Sigmoid colon (tissue), 7 donors: Measurements from ENCODE around the gene PSD. TPM values are rescaled to one million over a fixed set of nuclear protein-coding genes. Genes with fewer than 3 reads are reported as not detected.

Experiments
- DNase-seq: peaks from one replicate; pipeline ENCODE4 v3.0.0-alpha.2; 2019
- H3K27ac ChIP-seq, 4 donors: fragments of 200-600 bp; sonication (generic); one replicate each; pipeline ENCODE4 v1.5.1; 2016 to 2019; ENCODE audit warnings: mild to moderate bottlenecking in 1 of 4
- H3K27me3 ChIP-seq, 3 donors: fragments of 200-600 bp; sonication (generic); one replicate each; pipeline ENCODE4 v1.5.1; 2019; ENCODE audit warnings: mild to moderate bottlenecking in 1 of 3
- H3K36me3 ChIP-seq, 4 donors: fragments of 200-600 bp; sonication (generic); one replicate each; pipeline ENCODE4 v1.5.1; 2016 to 2019
- H3K4me1 ChIP-seq, 4 donors: fragments of 200-600 bp; sonication (generic); one replicate each; pipeline ENCODE4 v1.5.1; 2017 to 2019
- H3K4me3 ChIP-seq, 4 donors: fragments of 200-600 bp; sonication (generic); one replicate each; pipeline ENCODE4 v1.5.1; 2017 to 2019; ENCODE audit warnings: mild to moderate bottlenecking in 2 of 4, moderate library complexity in 1 of 4
- H3K9me3 ChIP-seq, 4 donors: fragments of 200-600 bp in 3 of 4; sonication (generic) in 3 of 4; one replicate each; pipeline versions ENCODE4 v1.5.1 to v1.6.1; 2013 to 2019
- CTCF ChIP-seq, 4 experiments: fragments of 450-650 bp in 3 of 4; fragments of 200-600 bp in 1 of 4; IDR thresholded peaks; one replicate each; pipeline ENCODE4 v1.5.1; 2016 to 2019; ENCODE audit warnings: antibody characterized with exemption in 4 of 4, mild to moderate bottlenecking in 3 of 4, moderate library complexity in 2 of 4
- EP300 ChIP-seq, 4 donors: sonication (generic); formaldehyde crosslinking; IDR thresholded peaks; one replicate each; pipeline ENCODE4 v1.6.1; 2017; ENCODE audit warnings: antibody characterized with exemption in 4 of 4
- POLR2A ChIP-seq, 2 donors: fragments of 450-650 bp; IDR thresholded peaks; one replicate each; pipeline ENCODE4 v1.6.1; 2016; ENCODE audit warnings: antibody characterized with exemption in 2 of 2, mild to moderate bottlenecking in 2 of 2, moderate library complexity in 2 of 2
- POLR2AphosphoS5 ChIP-seq, 4 donors: sonication (generic); formaldehyde crosslinking; IDR thresholded peaks; one replicate each; pipeline ENCODE4 v1.6.1; 2017; ENCODE audit warnings: antibody characterized with exemption in 4 of 4
- WGBS, 2 donors: extraction: QIAGEN DNeasy Blood & Tissue Kit; methylation state at CpG; one replicate each; pipeline ENCODE4 v1.1.7; 2013; 5-methylcytosine and 5-hydroxymethylcytosine counted together
- intact Hi-C: fragments of 100-400 bp; cut with DNase I; formaldehyde crosslinking; loops from one replicate; pipeline ENCODE4 v1.15.1; 2023
- polyA plus RNA-seq, 3 donors: library from polyadenylated mRNA; stranded (reverse); fragments of 200-250 nt; gene quantifications; one replicate each; pipeline ENCODE4 v1.2.3, GENCODE V29; 2013
- total RNA-seq, 4 donors: library from RNA; depleted of rRNA; stranded (reverse); fragments of >200 nt; gene quantifications; one replicate each; pipeline ENCODE4 v1.1.0, GENCODE V29; 2016
- donor health status: healthy with polysubstance abuse.
- donor health status: Bipolar disorder and iron deficiency.
- donor health status: healthy.

PSD gene
- total and polyA plus RNA-seq, 7 donors, result 0.69 to 449 (median 343) TPM

GRCh38 chr10:102435529-102436233 is 17.1 kb upstream of the PSD start:
- peaks cover 0 to 16% (median 12%) of the 10 kb centered on the region in 4 donors for H3K4me1 ChIP-seq
- H3K27me3 ChIP-seq, result peaks cover 0 to 28% (median 5%) of the 10 kb centered on the region in 3 donors
- 12 to 23% methylated on average over 14 of the region's 14 CpGs for WGBS, 2 donors
- H3K36me3 ChIP-seq, result no peaks in the 10 kb centered on the region
- TF ChIP-seq POLR2A (IDR thresholded peaks at IDR 0.05), result no peak
- no peak for TF ChIP-seq CTCF (IDR thresholded peaks at IDR 0.05)
- no peak for TF ChIP-seq EP300 (IDR thresholded peaks at IDR 0.05)
- TF ChIP-seq POLR2AphosphoS5 (IDR thresholded peaks at IDR 0.05), result no peak
- peak overlapping the region in 2 of 4 donors; percentile 40 to 41 for H3K27ac ChIP-seq
- intact Hi-C loops, result no loop called here
- DNase-seq, result no peak
- H3K4me3 ChIP-seq, result peak overlapping the region in 2 of 4 donors; percentile 20 to 26
- H3K9me3 ChIP-seq, result no peaks in the 10 kb centered on the region

- H3K4me1 ChIP-seq, result peaks cover 0 to 16% (median 12%) of the 10 kb centered on the region in 4 donors
- intact Hi-C loops, result no loop called here
- H3K36me3 ChIP-seq, result no peaks in the 10 kb centered on the region
- no peaks in the 10 kb centered on the region for H3K9me3 ChIP-seq
- no peak for DNase-seq
- peak overlapping the region in 2 of 4 donors; percentile 40 to 41 for H3K27ac ChIP-seq
- TF ChIP-seq POLR2AphosphoS5 (IDR thresholded peaks at IDR 0.05) (no peak), CTCF (IDR thresholded peaks at IDR 0.05) (no peak), EP300 (IDR thresholded peaks at IDR 0.05) (no peak), POLR2A (IDR thresholded peaks at IDR 0.05) (no peak)
- H3K4me3 ChIP-seq, result peak overlapping the region in 2 of 4 donors; percentile 20 to 26
- 55 to 74% methylated on average over 5 of the region's 5 CpGs for WGBS, 2 donors
- H3K27me3 ChIP-seq, result peaks cover 0 to 28% (median 5%) of the 10 kb centered on the region in 3 donors
These were observed 16.5 kb upstream of the PSD start for GRCh38 chr10:102435133-102435497.

- TF ChIP-seq CTCF (IDR thresholded peaks at IDR 0.05) (no peak), EP300 (IDR thresholded peaks at IDR 0.05) (no peak), POLR2A (IDR thresholded peaks at IDR 0.05) (no peak), POLR2AphosphoS5 (IDR thresholded peaks at IDR 0.05) (peak in 1 of 4 donors; percentile 9)
- peaks cover 0 to 16% (median 12%) of the 10 kb centered on the region in 4 donors for H3K4me1 ChIP-seq
- H3K4me3 ChIP-seq, result no peak overlapping the region
- H3K9me3 ChIP-seq, result no peaks in the 10 kb centered on the region
- no peaks in the 10 kb centered on the region for H3K36me3 ChIP-seq
- no peak for DNase-seq
- intact Hi-C loops, result no loop called here
- peaks cover 0 to 28% (median 5%) of the 10 kb centered on the region in 3 donors for H3K27me3 ChIP-seq
- H3K27ac ChIP-seq, result peak overlapping the region in 2 of 4 donors; percentile 20 to 41
- 23% methylated on average over 9 of the region's 9 CpGs for WGBS, 2 donors
These were observed 16.0 kb upstream of the PSD start for GRCh38 chr10:102434394-102435132.

- intact Hi-C loops, result loop anchor here (2.0 kb wide), 1 partner anchor 17 kb away; the partner anchor contains the start of gene C10orf95
- peaks cover 0 to 16% (median 12%) of the 10 kb centered on the region in 4 donors for H3K4me1 ChIP-seq
- H3K9me3 ChIP-seq, result no peaks in the 10 kb centered on the region
- TF ChIP-seq EP300 (IDR thresholded peaks at IDR 0.05) (no peak), CTCF (IDR thresholded peaks at IDR 0.05) (no peak), POLR2A (IDR thresholded peaks at IDR 0.05) (no peak), POLR2AphosphoS5 (IDR thresholded peaks at IDR 0.05) (no peak)
- no peak for DNase-seq
- H3K4me3 ChIP-seq, result no peak overlapping the region
- peak overlapping the region in 1 of 4 donors; percentile 20 for H3K27ac ChIP-seq
- H3K36me3 ChIP-seq, result no peaks in the 10 kb centered on the region
- H3K27me3 ChIP-seq, result peaks cover 0 to 28% (median 5%) of the 10 kb centered on the region in 3 donors
- 53 to 54% methylated on average over 5 of the region's 5 CpGs for WGBS, 2 donors
These were observed 15.0 kb upstream of the PSD start for GRCh38 chr10:102433619-102434046.
